HG02840 (cell line): ENCODE data around the gene TBPL1.
"Not testable (repeated sequence)": the region's sequence is repeated elsewhere in the genome, so short reads cannot be mapped to it uniquely, and the experiment has no call there.

Experiments used
- ATAC-seq: cut with Tn5 transposase; IDR thresholded peaks from one replicate; pipeline ENCODE4 v1.9.1; 2021; ENCODE audit warnings: mild to moderate bottlenecking, moderate library complexity, moderate number of reproducible peaks; ENCODE audit not compliant: unreplicated experiment, low FRiP score

The TBPL1 gene

GRCh38 chr6:133969921-133970295 lies 16.9 kb downstream of the TBPL1 start:
- no peak for ATAC-seq

GRCh38 chr6:133971861-133972260 lies 18.8 kb downstream of the TBPL1 start:
- ATAC-seq = no peak

GRCh38 chr6:133972388-133972787 lies 19.4 kb downstream of the TBPL1 start:
- ATAC-seq = no peak

- no peak for ATAC-seq
These were observed 20.3 kb downstream of the TBPL1 start for GRCh38 chr6:133973109-133973971.

- no peak for ATAC-seq
These were observed 25.2 kb downstream of the TBPL1 start for GRCh38 chr6:133977983-133978895.

- no peak for ATAC-seq
These were observed 25.8 kb downstream of the TBPL1 start for GRCh38 chr6:133978896-133979240.

- not testable (repeated sequence) for ATAC-seq
These were observed 26.4 kb downstream of the TBPL1 start for GRCh38 chr6:133979269-133979963.

- no peak for ATAC-seq
These were observed 27.1 kb downstream of the TBPL1 start for GRCh38 chr6:133980168-133980567.

- ATAC-seq = no peak
These were observed 30.3 kb downstream of the TBPL1 start for GRCh38 chr6:133983099-133983939.

- no peak for ATAC-seq
These were observed 32.9 kb downstream of the TBPL1 start for GRCh38 chr6:133985970-133986369.

- ATAC-seq = no peak
These were observed 33.9 kb downstream of the TBPL1 start for GRCh38 chr6:133986942-133987341.

GRCh38 chr6:133989525-133989924 lies 36.5 kb downstream of the TBPL1 start:
- no peak for ATAC-seq

GRCh38 chr6:133990321-133990720 lies 37.3 kb downstream of the TBPL1 start:
- no peak for ATAC-seq

GRCh38 chr6:133991096-133991593 lies 38.1 kb downstream of the TBPL1 start:
- no peak for ATAC-seq

- ATAC-seq = no peak
These were observed 40.1 kb downstream of the TBPL1 start for GRCh38 chr6:133992992-133993680.

GRCh38 chr6:133995296-133995695 lies 42.3 kb downstream of the TBPL1 start:
- ATAC-seq = no peak

- no peak for ATAC-seq
These were observed 42.7 kb downstream of the TBPL1 start for GRCh38 chr6:133995758-133996157.

- no peak for ATAC-seq
These were observed 44.2 kb downstream of the TBPL1 start for GRCh38 chr6:133997267-133997666.

GRCh38 chr6:133999305-133999704 lies 46.3 kb downstream of the TBPL1 start:
- no peak for ATAC-seq
